GM18517 (cell line): ENCODE data around the gene PHACTR1.

Source experiments
- ATAC-seq: cut with Tn5 transposase; IDR thresholded peaks from one replicate; pipeline ENCODE4 v1.9.1; 2021; ENCODE audit warnings: mild to moderate bottlenecking, moderate library complexity; ENCODE audit not compliant: unreplicated experiment

The PHACTR1 gene

GRCh38 chr6:13053006-13053461 is 336.5 kb downstream of the PHACTR1 start:
- ATAC-seq, result no peak

GRCh38 chr6:13058051-13058450 is 341.5 kb downstream of the PHACTR1 start:
- no peak for ATAC-seq

- no peak for ATAC-seq
These were observed 342.5 kb downstream of the PHACTR1 start for GRCh38 chr6:13059026-13059425.

GRCh38 chr6:13063300-13063918 is 346.8 kb downstream of the PHACTR1 start:
- no peak for ATAC-seq

- ATAC-seq, result no peak
These were observed 349.0 kb downstream of the PHACTR1 start for GRCh38 chr6:13065581-13065980.

- ATAC-seq, result no peak
These were observed 349.5 kb downstream of the PHACTR1 start for GRCh38 chr6:13066050-13066449.

GRCh38 chr6:13066820-13067219 is 350.3 kb downstream of the PHACTR1 start:
- no peak for ATAC-seq

GRCh38 chr6:13068586-13069210 is 352.1 kb downstream of the PHACTR1 start:
- no peak for ATAC-seq

GRCh38 chr6:13071550-13072345 is 355.2 kb downstream of the PHACTR1 start:
- ATAC-seq, result no peak

- no peak for ATAC-seq
These were observed 356.2 kb downstream of the PHACTR1 start for GRCh38 chr6:13072686-13073347.

GRCh38 chr6:13074415-13075140 is 358.0 kb downstream of the PHACTR1 start:
- ATAC-seq, result no peak

GRCh38 chr6:13075141-13075845 is 358.7 kb downstream of the PHACTR1 start:
- no peak for ATAC-seq

GRCh38 chr6:13076575-13076974 is 360.0 kb downstream of the PHACTR1 start:
- no peak for ATAC-seq

- no peak for ATAC-seq
These were observed 360.6 kb downstream of the PHACTR1 start for GRCh38 chr6:13077117-13077516.

- no peak for ATAC-seq
These were observed 362.6 kb downstream of the PHACTR1 start for GRCh38 chr6:13079096-13079723.

- ATAC-seq, result no peak
These were observed 364.1 kb downstream of the PHACTR1 start for GRCh38 chr6:13080462-13081188.

- ATAC-seq, result no peak
These were observed 364.6 kb downstream of the PHACTR1 start for GRCh38 chr6:13081189-13081563.

- no peak for ATAC-seq
These were observed 372.9 kb downstream of the PHACTR1 start for GRCh38 chr6:13089296-13089994.
